HEK293T (cell line): ENCODE results near the gene MARS1.

Experiments used
- CTCF ChIA-PET: fragments of 350-600 bp; formaldehyde crosslinking; extraction: SDS; loops from one replicate; lab custom pipeline; 2021; ENCODE audit warnings: antibody characterized with exemption, inconsistent platforms; lab: Yijun Ruan, JAX
- POLR2A ChIA-PET: fragments of 350-600 bp; formaldehyde crosslinking; extraction: SDS; loops from one replicate; lab custom pipeline; 2020; ENCODE audit warnings: antibody characterized with exemption, inconsistent platforms; lab: Yijun Ruan, JAX
- DNase-seq: peaks from one replicate; pipeline ENCODE4 v3.0.0; 2012; ENCODE audit warnings: mixed read lengths; ENCODE audit errors: extremely low spot score
- ARNT ChIP-seq: fragments of 450-650 bp; IDR thresholded peaks from 2 replicates; pipeline ENCODE4 v1.6.1; 2017; ENCODE audit warnings: mild to moderate bottlenecking
- BHLHE40 ChIP-seq: fragments of 450-650 bp; IDR thresholded peaks from 2 replicates; pipeline ENCODE4 v1.6.1; 2016; ENCODE audit warnings: mild to moderate bottlenecking, moderate library complexity, borderline replicate concordance
- CTBP1 ChIP-seq: fragments of 450-650 bp; IDR thresholded peaks from 2 replicates; pipeline ENCODE4 v1.6.1; 2016; ENCODE audit warnings: borderline replicate concordance
- ELF4 ChIP-seq: fragments of 450-650 bp; IDR thresholded peaks from 2 replicates; pipeline ENCODE4 v1.6.1; 2017; ENCODE audit warnings: antibody characterized with exemption
- FOXA1 ChIP-seq: fragments of 450-650 bp; IDR thresholded peaks from 2 replicates; pipeline ENCODE4 v1.6.1; 2016; ENCODE audit warnings: mild to moderate bottlenecking
- FOXK2 ChIP-seq: fragments of 450-650 bp; IDR thresholded peaks from 2 replicates; pipeline ENCODE4 v1.6.1; 2016; ENCODE audit warnings: mild to moderate bottlenecking
- FOXM1 ChIP-seq: fragments of 450-650 bp; IDR thresholded peaks from 2 replicates; pipeline ENCODE4 v1.6.1; 2017; ENCODE audit warnings: mild to moderate bottlenecking, borderline replicate concordance
- HDGF ChIP-seq: fragments of 450-650 bp; IDR thresholded peaks from 2 replicates; pipeline ENCODE4 v1.6.1; 2017; ENCODE audit warnings: antibody characterized with exemption, borderline replicate concordance
- L3MBTL2 ChIP-seq: fragments of 450-650 bp; conservative IDR thresholded peaks from 2 replicates; pipeline ENCODE4 v1.6.1; 2016; ENCODE audit warnings: mild to moderate bottlenecking
- LEF1 ChIP-seq: fragments of 450-650 bp; IDR thresholded peaks from 2 replicates; pipeline ENCODE4 v1.6.1; 2017; ENCODE audit warnings: mild to moderate bottlenecking, borderline replicate concordance
- NFRKB ChIP-seq: fragments of 450-650 bp; IDR thresholded peaks from 2 replicates; pipeline ENCODE4 v1.6.1; 2016; ENCODE audit warnings: mild to moderate bottlenecking, moderate library complexity
- SP1 ChIP-seq: fragments of 450-650 bp; IDR thresholded peaks from 2 replicates; pipeline ENCODE4 v1.6.1; 2017
- SUZ12 ChIP-seq: fragments of 450-650 bp; IDR thresholded peaks from 2 replicates; pipeline ENCODE4 v1.6.1; 2016; ENCODE audit warnings: mild to moderate bottlenecking
- TARDBP ChIP-seq: fragments of 450-650 bp; IDR thresholded peaks from 2 replicates; pipeline ENCODE4 v1.6.1; 2016
- ZNF384 ChIP-seq: fragments of 450-650 bp; IDR thresholded peaks from 2 replicates; pipeline ENCODE4 v1.6.1; 2016
- TF ChIP-seq, protein P1 (sequence below): fragments of 450-650 bp; IDR thresholded peaks from 2 replicates; pipeline ENCODE4 v1.6.1; 2016

The MARS1 gene

DNA sequence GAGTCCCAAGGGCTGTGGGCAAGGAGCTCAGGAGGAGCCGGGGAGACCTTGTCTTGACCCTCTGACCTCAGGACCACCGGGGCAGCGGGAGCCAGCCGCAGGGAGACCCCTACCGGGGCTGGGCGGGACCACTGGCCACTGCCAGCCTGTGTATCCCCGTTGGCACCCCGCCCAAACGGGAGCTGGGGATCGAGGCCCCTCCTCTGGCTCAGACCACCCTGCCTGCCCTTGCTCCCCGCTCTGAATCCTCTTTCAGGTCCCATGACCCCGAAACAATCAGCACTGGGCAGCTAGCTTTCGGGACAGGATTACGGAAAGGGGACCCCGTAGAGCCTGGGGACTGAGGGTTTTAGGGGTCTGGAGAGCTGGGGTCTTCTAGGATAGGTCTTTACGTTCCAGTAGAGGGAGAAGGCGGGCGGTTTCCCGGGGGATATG lies 27.0 kb upstream of the MARS1 start:
- ChIA-PET CTCF (interaction anchor here (0.6 to 0.7 kb wide), 3 partner anchors 16 to 218 kb away, joined by 3 read pairs; no protein-coding TSS in a partner anchor), POLR2A (interaction anchor here (0.9 to 2.9 kb wide), 3 partner anchors 9 to 216 kb away, joined by 3 to 10 read pairs (median 7); partner anchors contain the start of gene DDIT3)
- TF ChIP-seq, protein P1, sequence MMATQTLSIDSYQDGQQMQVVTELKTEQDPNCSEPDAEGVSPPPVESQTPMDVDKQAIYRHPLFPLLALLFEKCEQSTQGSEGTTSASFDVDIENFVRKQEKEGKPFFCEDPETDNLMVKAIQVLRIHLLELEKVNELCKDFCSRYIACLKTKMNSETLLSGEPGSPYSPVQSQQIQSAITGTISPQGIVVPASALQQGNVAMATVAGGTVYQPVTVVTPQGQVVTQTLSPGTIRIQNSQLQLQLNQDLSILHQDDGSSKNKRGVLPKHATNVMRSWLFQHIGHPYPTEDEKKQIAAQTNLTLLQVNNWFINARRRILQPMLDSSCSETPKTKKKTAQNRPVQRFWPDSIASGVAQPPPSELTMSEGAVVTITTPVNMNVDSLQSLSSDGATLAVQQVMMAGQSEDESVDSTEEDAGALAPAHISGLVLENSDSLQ: no peak
- TF ChIP-seq BHLHE40: no peak
- no peak for TF ChIP-seq FOXM1
- TF ChIP-seq ARNT: no peak
- no peak for DNase-seq

- peak; percentile 74 for DNase-seq
- POLR2A ChIA-PET: interaction anchor here (0.9 to 2.9 kb wide), 3 partner anchors 9 to 216 kb away, joined by 3 to 10 read pairs (median 7); partner anchors contain the start of gene DDIT3
- TF ChIP-seq NFRKB: no peak
- TF ChIP-seq TARDBP: no peak
- no peak for TF ChIP-seq SUZ12
- TF ChIP-seq FOXM1: no peak
- TF ChIP-seq ELF4: no peak
- TF ChIP-seq LEF1: no peak
- TF ChIP-seq HDGF: no peak
- TF ChIP-seq ARNT: no peak
- TF ChIP-seq ZNF384: no peak
- TF ChIP-seq CTBP1: no peak
- TF ChIP-seq, protein P1: no peak
- TF ChIP-seq SP1: no peak
- no peak for TF ChIP-seq BHLHE40
- no peak for TF ChIP-seq L3MBTL2
- no peak for TF ChIP-seq FOXA1
- TF ChIP-seq FOXK2: no peak
- CTCF ChIA-PET: interaction anchor here (0.6 to 1.7 kb wide), 4 partner anchors 19 to 247 kb away, joined by 3 to 4 read pairs (median 3); partner anchors contain the start of gene ARHGAP9
These were observed 26.5 kb upstream of the MARS1 start for GRCh38 chr12:57461276-57461916.

DNA sequence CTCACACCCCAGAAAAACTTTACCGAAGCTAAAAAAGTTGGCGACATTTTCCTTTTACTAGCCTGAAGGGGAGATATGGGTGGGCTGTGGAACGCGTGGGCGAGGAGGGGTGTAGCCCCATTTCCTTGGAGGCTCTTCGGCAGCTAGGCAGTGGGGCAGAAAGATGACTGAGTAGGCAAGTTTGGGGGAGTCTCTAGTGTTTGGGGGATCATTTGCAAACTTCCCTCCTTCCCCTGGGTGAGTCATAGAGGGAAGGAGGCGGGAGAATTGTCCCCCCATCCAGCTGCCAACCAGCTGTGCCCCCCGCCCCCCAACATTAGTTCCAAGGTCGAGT lies 26.0 kb upstream of the MARS1 start:
- TF ChIP-seq, protein P1: no peak
- no peak for TF ChIP-seq CTBP1
- no peak for TF ChIP-seq SP1
- TF ChIP-seq HDGF: no peak
- TF ChIP-seq L3MBTL2: no peak
- no peak for TF ChIP-seq LEF1
- no peak for TF ChIP-seq ELF4
- TF ChIP-seq BHLHE40: no peak
- no peak for TF ChIP-seq ZNF384
- TF ChIP-seq FOXK2: no peak
- TF ChIP-seq ARNT: no peak
- TF ChIP-seq SUZ12: no peak
- TF ChIP-seq NFRKB: no peak
- no peak for DNase-seq
- POLR2A ChIA-PET: interaction anchor here (2.0 to 2.9 kb wide), 2 partner anchors 10 to 58 kb away, joined by 7 to 10 read pairs; partner anchors contain the start of gene DDIT3
- CTCF ChIA-PET: interaction anchor here (0.7 to 1.7 kb wide), 4 partner anchors 9 to 248 kb away, joined by 3 to 4 read pairs (median 3); partner anchors contain the start of gene ARHGAP9

DNA sequence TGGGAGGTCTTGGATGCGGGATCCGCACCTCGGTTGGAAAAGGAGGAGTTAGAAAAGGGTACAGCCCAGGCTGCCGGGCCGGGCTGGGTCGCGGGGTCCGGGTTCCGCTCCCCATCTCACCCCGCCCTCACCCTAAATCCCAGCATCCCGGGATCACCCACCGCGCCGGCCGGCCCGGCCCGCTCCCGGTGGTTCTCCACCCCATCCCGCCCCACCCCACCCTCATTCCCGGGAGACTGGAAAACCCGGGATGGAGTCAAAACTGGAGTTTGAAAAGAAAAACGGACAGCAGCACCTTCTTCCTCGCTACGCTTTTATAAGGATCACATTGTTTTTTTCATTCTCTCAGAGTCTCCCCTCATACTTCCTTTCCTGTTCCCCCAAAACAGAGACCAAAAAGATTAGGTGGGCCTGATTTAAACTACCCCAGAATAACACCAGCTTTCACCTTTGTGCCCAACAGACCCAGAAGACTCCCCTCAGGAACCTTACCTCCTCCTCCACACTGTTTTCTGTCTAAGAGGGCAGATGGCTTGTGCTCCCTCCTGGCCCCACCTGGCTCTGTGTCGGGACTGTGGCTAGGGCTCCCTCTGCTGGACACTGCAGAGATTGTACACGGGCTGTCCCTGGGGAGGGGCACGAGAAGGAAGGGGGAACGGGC lies 25.5 kb upstream of the MARS1 start:
- ChIA-PET CTCF (interaction anchor here (0.7 to 1.7 kb wide), 4 partner anchors 10 to 248 kb away, joined by 3 to 4 read pairs (median 3); partner anchors contain the start of gene ARHGAP9), POLR2A (interaction anchor here (1.6 to 2.9 kb wide), 3 partner anchors 8 to 58 kb away, joined by 7 to 10 read pairs (median 10); partner anchors contain the start of genes DDIT3 and INHBE)
- no peak; the same call in 1 of the 2 replicates for TF ChIP-seq ZNF384
- no peak for TF ChIP-seq FOXM1
- no peak for TF ChIP-seq BHLHE40
- 0 out of 2 replicates have a peak, but pooled peaks have one; percentile 37 for TF ChIP-seq CTBP1
- TF ChIP-seq TARDBP: 0 out of 2 replicates have a peak, but pooled peaks have one; percentile 25
- TF ChIP-seq SUZ12: no peak
- peak; percentile 33; the same call in 1 of the 2 replicates for TF ChIP-seq L3MBTL2
- peak; percentile 92 for DNase-seq

DNA sequence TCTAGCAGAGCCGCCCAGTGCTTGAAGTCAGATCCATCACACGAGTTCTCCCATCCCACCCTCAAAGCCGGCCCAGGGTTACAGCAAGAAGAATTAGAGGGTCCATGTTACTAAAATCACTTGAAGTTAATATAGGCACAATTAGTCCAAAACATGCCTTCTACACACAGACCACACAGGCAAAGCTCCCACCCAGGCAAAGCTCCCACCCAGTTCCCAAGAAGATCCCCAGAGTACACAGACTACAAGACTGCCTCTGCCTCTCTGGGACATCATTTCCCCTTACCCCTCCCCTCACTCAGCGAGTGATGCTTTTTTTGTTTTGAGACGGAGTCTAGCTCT lies 25.0 kb upstream of the MARS1 start:
- no peak for DNase-seq
- POLR2A ChIA-PET: interaction anchor here (1.6 to 2.9 kb wide), 2 partner anchors 9 to 57 kb away, joined by 10 read pairs; partner anchors contain the start of genes DDIT3 and INHBE
- no peak for TF ChIP-seq LEF1
- TF ChIP-seq NFRKB: no peak
- TF ChIP-seq ZNF384: no peak
- no peak for TF ChIP-seq FOXA1
- no peak for TF ChIP-seq L3MBTL2
- no peak for TF ChIP-seq SUZ12
- no peak for TF ChIP-seq FOXM1
- TF ChIP-seq, protein P1: no peak
- no peak for TF ChIP-seq TARDBP
- no peak for TF ChIP-seq HDGF
- TF ChIP-seq ARNT: no peak
- TF ChIP-seq FOXK2: no peak
- no peak for TF ChIP-seq CTBP1
- TF ChIP-seq BHLHE40: no peak
- CTCF ChIA-PET: interaction anchor here (0.9 to 1.7 kb wide), 2 partner anchors 17 to 147 kb away, joined by 3 read pairs; partner anchors contain the start of gene ARHGAP9
